Stomach (tissue), 9 donors: Measurements from ENCODE around the gene CHST1. TPM values are rescaled to one million over a fixed set of nuclear protein-coding genes. Genes with fewer than 3 reads are reported as not detected.

Experiments used
- DNase-seq, 2 donors: peaks; one replicate each; pipeline versions ENCODE4 v3.0.0 to v3.0.0-alpha.2; 2013 to 2019
- H3K27ac ChIP-seq, 5 donors: fragments of 200-600 bp in 4 of 5; sonication (generic) in 4 of 5; one replicate each; pipeline ENCODE4 v1.5.1; 2013 to 2019; ENCODE audit warnings: mild to moderate bottlenecking in 1 of 5, moderate library complexity in 1 of 5
- H3K27me3 ChIP-seq, 3 donors: fragments of 200-600 bp; sonication (generic); one replicate each; pipeline ENCODE4 v1.5.1; 2017 to 2019; ENCODE audit warnings: mixed run types in 1 of 3
- H3K36me3 ChIP-seq, 4 donors: fragments of 200-600 bp; sonication (generic); 1 replicate in 3 of 4; 2 replicates in 1 of 4; pipeline ENCODE4 v1.5.1; 2016 to 2019
- H3K4me1 ChIP-seq, 4 donors: fragments of 200-600 bp; sonication (generic); one replicate each; pipeline ENCODE4 v1.5.1; 2016 to 2019
- H3K4me3 ChIP-seq, 4 donors: fragments of 200-600 bp; sonication (generic) in 3 of 4; one replicate each; pipeline ENCODE4 v1.5.1; 2016 to 2019; ENCODE audit warnings: mild to moderate bottlenecking in 1 of 4
- H3K9me3 ChIP-seq, 4 donors: fragments of 200-600 bp; sonication (generic); one replicate each; pipeline ENCODE4 v1.5.1; 2016 to 2019
- EP300 ChIP-seq: sonication (generic); formaldehyde crosslinking; IDR thresholded peaks from one replicate; pipeline ENCODE4 v1.6.1; 2017; ENCODE audit warnings: antibody characterized with exemption
- POLR2A ChIP-seq, 4 donors: fragments of 450-650 bp; IDR thresholded peaks; one replicate each; pipeline ENCODE4 v1.6.1; 2016; ENCODE audit warnings: antibody characterized with exemption in 4 of 4, control low read depth in 2 of 4, mild to moderate bottlenecking in 1 of 4, moderate library complexity in 1 of 4
- POLR2AphosphoS5 ChIP-seq, 3 donors: sonication (generic); formaldehyde crosslinking; IDR thresholded peaks; one replicate each; pipeline ENCODE4 v1.6.1; 2016; ENCODE audit warnings: antibody characterized with exemption in 3 of 3
- WGBS, 5 donors: extraction: QIAGEN DNeasy Blood & Tissue Kit in 3 of 5; methylation state at CpG; one replicate each; pipeline versions ENCODE4 v1.1.5 to v1.1.7; 2013 to 2018; 5-methylcytosine and 5-hydroxymethylcytosine counted together
- intact Hi-C: fragments of 100-400 bp; cut with DNase I; formaldehyde crosslinking; loops from one replicate; pipeline ENCODE4 v1.15.1; 2023; ENCODE audit warnings: low total_unique reads
- polyA plus RNA-seq, 3 donors: library from polyadenylated mRNA; stranded (reverse); fragments of 200-250 nt; gene quantifications; one replicate each; pipeline ENCODE4 v1.2.3, GENCODE V29; 2013
- total RNA-seq, 5 donors: library from RNA; depleted of rRNA; stranded (reverse); fragments of >200 nt; gene quantifications; one replicate each; pipeline versions ENCODE4 v1.1.0 to v1.2.3, GENCODE V29; 2014 to 2016
- TF ChIP-seq, protein P1 (sequence below), 7 experiments: fragments of 450-650 bp in 4 of 7; fragments of 200-600 bp in 3 of 7; sonication (generic) in 3 of 7; IDR thresholded peaks; one replicate each; pipeline ENCODE4 v1.5.1; 2016 to 2019; ENCODE audit warnings: antibody characterized with exemption in 7 of 7, control low read depth in 2 of 7, mild to moderate bottlenecking in 1 of 7
- donor health status: healthy with polysubstance abuse.
- donor health status: Bipolar disorder and iron deficiency.
- donor health status: healthy.

CHST1 gene
- total and polyA plus RNA-seq, 8 donors = 0.37 to 4.9 (median 1.7) TPM; not detected in 2

DNA sequence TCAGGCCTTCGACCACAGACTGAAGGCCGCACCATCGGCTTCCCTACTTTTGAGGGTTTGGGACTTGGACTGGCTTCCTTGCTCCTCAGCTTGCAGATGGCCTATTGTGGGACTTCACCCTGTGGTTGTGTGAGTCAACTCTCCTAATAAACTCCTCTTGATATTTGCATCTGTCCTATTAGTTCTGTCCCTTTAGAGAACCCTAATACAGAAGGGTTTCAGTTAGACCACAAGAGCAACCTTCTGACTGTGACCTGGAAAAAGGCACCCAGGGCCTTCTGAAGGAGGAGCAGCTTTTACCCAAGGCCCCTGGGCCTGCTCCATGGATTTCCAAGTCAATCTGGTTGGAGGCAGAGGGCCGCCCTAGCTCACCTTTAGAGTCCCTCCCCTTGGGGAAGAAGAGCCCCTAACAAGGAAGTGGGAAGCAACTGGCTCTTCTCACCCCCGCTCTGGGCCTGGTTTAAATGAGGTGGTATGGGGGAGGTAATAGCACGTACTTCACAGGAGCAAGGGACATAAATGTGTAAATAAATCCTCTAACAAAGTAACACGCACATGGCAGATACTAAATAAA, 11.2 kb upstream of the CHST1 start:
- 89 to 95% (median 93%) methylated on average over 7 of the region's 7 CpGs for WGBS, 5 donors
- Histone ChIP-seq H3K36me3 (no peaks in the 10 kb centered on the region), H3K4me3 (no peak overlapping the region), H3K4me1 (no peaks in the 10 kb centered on the region), H3K27me3 (no peaks in the 10 kb centered on the region), H3K27ac (no peak overlapping the region), H3K9me3 (no peaks in the 10 kb centered on the region)
- intact Hi-C loops = no loop called here
- TF ChIP-seq EP300 (no peak), POLR2A (IDR thresholded peaks at IDR 0.05) (no peak), POLR2AphosphoS5 (IDR thresholded peaks at IDR 0.05) (no peak)
- TF ChIP-seq, protein P1, sequence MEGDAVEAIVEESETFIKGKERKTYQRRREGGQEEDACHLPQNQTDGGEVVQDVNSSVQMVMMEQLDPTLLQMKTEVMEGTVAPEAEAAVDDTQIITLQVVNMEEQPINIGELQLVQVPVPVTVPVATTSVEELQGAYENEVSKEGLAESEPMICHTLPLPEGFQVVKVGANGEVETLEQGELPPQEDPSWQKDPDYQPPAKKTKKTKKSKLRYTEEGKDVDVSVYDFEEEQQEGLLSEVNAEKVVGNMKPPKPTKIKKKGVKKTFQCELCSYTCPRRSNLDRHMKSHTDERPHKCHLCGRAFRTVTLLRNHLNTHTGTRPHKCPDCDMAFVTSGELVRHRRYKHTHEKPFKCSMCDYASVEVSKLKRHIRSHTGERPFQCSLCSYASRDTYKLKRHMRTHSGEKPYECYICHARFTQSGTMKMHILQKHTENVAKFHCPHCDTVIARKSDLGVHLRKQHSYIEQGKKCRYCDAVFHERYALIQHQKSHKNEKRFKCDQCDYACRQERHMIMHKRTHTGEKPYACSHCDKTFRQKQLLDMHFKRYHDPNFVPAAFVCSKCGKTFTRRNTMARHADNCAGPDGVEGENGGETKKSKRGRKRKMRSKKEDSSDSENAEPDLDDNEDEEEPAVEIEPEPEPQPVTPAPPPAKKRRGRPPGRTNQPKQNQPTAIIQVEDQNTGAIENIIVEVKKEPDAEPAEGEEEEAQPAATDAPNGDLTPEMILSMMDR (IDR thresholded peaks at IDR 0.05) = no peak
- DNase-seq = no peak

DNA sequence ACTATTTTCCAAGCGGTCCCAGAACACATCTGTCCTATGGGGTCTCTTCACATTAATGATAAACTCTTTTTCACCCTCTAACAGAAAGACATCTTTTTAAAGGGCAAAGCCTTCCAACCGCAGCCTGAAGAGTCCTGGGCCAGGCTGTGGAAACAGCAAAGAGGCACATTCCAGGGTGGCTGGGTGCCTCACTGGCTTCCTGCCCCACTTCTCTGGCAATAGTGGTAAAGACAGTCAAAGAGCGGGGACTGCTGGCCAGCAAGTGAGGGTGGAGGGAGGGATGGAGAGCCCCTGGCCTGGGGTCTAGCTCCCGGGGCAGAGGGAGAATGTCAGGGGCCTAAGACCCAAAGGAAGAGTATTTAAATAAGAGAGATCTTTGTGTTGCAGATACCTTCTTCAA, 10.2 kb upstream of the CHST1 start:
- DNase-seq = no peak
- H3K27ac ChIP-seq = no peak overlapping the region
- no peaks in the 10 kb centered on the region for H3K36me3 ChIP-seq
- intact Hi-C loops = no loop called here
- H3K9me3 ChIP-seq = no peaks in the 10 kb centered on the region
- no peaks in the 10 kb centered on the region for H3K4me1 ChIP-seq
- no peak for TF ChIP-seq POLR2AphosphoS5 (IDR thresholded peaks at IDR 0.05)
- TF ChIP-seq, protein P1 (IDR thresholded peaks at IDR 0.05) = no peak
- TF ChIP-seq POLR2A (IDR thresholded peaks at IDR 0.05) = no peak
- no peak for TF ChIP-seq EP300
- H3K4me3 ChIP-seq = no peak overlapping the region
- H3K27me3 ChIP-seq = no peaks in the 10 kb centered on the region
- WGBS, 5 donors = 80 to 87% (median 85%) methylated on average over 4 of the region's 4 CpGs

DNA sequence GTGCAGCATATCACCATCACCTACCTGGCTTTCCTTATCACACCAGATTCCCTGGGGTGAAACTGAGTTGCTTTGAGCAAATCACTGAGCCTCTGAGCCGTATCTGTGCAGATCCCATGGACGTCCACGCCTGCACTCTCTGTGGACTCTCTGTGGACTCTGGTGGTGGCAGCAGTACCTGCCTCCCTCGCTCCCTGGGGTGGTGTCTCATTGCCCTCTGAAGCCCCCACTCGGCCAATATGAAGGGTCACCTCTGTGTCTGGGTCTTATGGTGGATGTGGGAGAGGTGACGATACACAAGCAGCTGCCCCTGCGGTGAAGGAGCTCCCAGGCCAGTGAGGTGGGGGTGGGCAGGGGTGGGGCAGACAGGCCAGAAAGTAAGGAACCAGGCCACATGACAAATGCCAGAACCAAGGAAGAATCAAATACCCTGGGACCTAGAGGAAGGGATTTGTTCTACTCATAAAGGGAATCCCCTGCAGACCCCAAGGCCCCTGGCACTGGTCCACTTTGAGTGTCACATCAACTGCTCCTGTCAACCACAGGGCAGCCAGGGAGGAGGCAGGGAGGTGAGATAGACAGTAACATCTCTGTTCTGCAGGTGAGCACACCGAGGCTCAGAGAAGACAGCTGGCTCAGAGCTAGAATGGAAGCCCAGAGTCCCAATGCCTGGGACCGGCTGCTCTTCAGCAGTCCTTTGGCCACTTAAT, 9.2 kb upstream of the CHST1 start:
- H3K27ac ChIP-seq = no peak overlapping the region
- no peaks in the 10 kb centered on the region for H3K9me3 ChIP-seq
- TF ChIP-seq POLR2A (IDR thresholded peaks at IDR 0.05) = no peak
- TF ChIP-seq, protein P1 (IDR thresholded peaks at IDR 0.05) = no peak
- no peak for TF ChIP-seq EP300
- no peak for TF ChIP-seq POLR2AphosphoS5 (IDR thresholded peaks at IDR 0.05)
- no peaks in the 10 kb centered on the region for H3K27me3 ChIP-seq
- 85 to 96% (median 88%) methylated on average over 9 of the region's 9 CpGs for WGBS, 5 donors
- H3K4me3 ChIP-seq = no peak overlapping the region
- no peaks in the 10 kb centered on the region for H3K36me3 ChIP-seq
- no peak for DNase-seq
- intact Hi-C loops = no loop called here
- H3K4me1 ChIP-seq = no peaks in the 10 kb centered on the region

DNA sequence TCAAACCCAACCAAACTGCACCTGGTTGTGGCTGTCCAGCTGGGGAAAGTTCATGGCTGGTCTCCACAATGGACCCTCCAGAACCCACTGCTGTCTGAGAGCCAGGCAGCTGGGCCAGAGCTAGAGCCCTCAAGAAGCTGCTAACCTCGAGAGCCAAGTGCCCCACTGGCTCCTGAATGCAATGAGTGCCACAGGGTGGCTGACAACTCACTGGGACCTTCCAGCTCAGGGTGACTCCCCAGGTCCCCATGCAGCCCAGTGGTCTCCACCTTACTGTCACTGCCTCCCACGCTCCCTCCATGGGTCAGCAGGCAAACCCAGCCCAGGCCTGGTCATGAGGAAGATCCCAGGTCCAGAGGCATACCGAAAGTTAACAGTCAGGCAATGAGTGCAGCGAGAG, 8.0 kb upstream of the CHST1 start:
- DNase-seq = no peak
- Histone ChIP-seq H3K4me1 (no peaks in the 10 kb centered on the region), H3K4me3 (no peak overlapping the region), H3K36me3 (no peaks in the 10 kb centered on the region), H3K9me3 (no peaks in the 10 kb centered on the region), H3K27ac (no peak overlapping the region), H3K27me3 (no peaks in the 10 kb centered on the region)
- intact Hi-C loops = no loop called here
- TF ChIP-seq POLR2AphosphoS5 (IDR thresholded peaks at IDR 0.05) (no peak), EP300 (no peak), POLR2A (IDR thresholded peaks at IDR 0.05) (no peak)
- TF ChIP-seq, protein P1 (IDR thresholded peaks at IDR 0.05) = no peak
- 85 to 92% (median 90%) methylated on average over 3 to 4 of the region's 4 CpGs for WGBS, 5 donors
